HFF-Myc (cell line): ENCODE data around the gene KDM3A.
A peak's percentile ranks its signal among the peaks of the same experiment; 100 is the strongest.

Experiments
- DNase-seq: peaks from one replicate; pipeline ENCODE4 v3.0.0-alpha.2; 2011; ENCODE audit warnings: low read depth; ENCODE audit errors: extremely low read depth
- H3K4me3 ChIP-seq: replicated peaks from 2 replicates; pipeline ENCODE4 v1.5.1; 2011; ENCODE audit warnings: low read depth, mild to moderate bottlenecking, control low read depth, low read length
- TF ChIP-seq, protein P1 (sequence below): IDR thresholded peaks from 2 replicates; pipeline ENCODE4 v1.5.1; 2012; ENCODE audit warnings: mild to moderate bottlenecking, low read depth, low read length, control low read depth; ENCODE audit errors: missing control alignments

The KDM3A gene

DNA sequence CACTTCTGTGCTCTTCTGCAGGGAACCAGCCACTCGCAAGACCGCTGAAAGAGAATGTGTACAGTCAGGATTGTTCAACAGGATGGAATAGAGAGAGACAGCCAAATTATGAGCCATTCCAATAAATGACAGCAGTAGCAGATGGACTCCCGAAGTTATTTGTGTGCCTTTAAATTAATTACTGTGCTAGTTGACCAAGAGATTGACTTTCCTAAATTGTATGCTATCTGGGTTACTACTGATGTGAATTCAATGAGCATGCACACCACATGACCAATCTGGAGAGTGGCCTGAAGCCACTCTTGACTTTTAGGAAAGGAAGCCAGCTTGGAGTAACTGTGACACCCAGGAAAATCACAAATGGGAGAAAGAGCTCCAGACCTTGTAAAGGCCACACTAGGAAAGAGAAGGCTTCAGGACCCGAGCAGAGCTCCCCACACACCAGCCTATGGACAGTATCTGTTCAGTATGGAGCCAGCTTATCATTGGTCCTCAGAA lies 69.3 kb downstream of the KDM3A start:
- no peak overlapping the region for H3K4me3 ChIP-seq
- DNase-seq = no peak
- TF ChIP-seq, protein P1, sequence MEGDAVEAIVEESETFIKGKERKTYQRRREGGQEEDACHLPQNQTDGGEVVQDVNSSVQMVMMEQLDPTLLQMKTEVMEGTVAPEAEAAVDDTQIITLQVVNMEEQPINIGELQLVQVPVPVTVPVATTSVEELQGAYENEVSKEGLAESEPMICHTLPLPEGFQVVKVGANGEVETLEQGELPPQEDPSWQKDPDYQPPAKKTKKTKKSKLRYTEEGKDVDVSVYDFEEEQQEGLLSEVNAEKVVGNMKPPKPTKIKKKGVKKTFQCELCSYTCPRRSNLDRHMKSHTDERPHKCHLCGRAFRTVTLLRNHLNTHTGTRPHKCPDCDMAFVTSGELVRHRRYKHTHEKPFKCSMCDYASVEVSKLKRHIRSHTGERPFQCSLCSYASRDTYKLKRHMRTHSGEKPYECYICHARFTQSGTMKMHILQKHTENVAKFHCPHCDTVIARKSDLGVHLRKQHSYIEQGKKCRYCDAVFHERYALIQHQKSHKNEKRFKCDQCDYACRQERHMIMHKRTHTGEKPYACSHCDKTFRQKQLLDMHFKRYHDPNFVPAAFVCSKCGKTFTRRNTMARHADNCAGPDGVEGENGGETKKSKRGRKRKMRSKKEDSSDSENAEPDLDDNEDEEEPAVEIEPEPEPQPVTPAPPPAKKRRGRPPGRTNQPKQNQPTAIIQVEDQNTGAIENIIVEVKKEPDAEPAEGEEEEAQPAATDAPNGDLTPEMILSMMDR = no peak

DNA sequence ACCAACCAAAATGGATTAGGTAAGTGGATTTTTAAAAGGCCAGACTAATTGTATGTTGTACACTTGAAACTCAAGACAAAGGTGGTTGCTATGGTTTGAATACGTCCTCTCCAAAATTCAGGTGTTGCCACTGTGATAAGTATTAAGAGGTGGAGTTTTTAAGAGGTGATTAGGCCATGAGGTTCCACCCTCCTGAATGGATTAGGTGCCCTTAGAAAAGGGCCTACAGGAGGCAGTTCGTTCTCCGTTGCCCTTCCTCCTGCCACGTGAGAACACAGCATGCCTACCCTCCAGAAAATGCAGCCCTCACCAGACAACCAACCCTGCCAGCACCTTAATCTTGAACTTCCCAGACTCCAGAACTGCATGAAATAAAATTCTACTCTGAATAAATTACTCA lies 70.9 kb downstream of the KDM3A start:
- H3K4me3 ChIP-seq = no peak overlapping the region
- TF ChIP-seq, protein P1 = no peak
- DNase-seq = no peak

DNA sequence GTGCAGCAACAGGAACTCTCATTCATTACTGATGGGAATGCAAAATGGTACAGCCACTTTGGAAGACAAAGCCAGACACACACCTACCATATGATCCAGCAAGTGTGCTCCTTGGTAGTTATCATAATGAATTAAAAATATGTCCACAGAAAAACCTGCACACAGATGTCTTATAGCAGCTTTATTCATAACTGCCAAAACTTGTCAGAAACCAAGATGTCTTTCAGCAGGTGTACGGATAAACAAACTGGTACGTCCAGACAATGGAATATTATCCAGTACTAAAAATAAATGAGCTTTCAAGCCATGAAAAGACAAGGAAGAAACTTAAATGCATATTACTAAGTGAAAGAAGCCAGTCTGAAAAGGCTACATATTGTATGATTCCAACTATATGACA lies 71.7 kb downstream of the KDM3A start:
- H3K4me3 ChIP-seq = no peak overlapping the region
- TF ChIP-seq, protein P1 = no peak
- DNase-seq = no peak

DNA sequence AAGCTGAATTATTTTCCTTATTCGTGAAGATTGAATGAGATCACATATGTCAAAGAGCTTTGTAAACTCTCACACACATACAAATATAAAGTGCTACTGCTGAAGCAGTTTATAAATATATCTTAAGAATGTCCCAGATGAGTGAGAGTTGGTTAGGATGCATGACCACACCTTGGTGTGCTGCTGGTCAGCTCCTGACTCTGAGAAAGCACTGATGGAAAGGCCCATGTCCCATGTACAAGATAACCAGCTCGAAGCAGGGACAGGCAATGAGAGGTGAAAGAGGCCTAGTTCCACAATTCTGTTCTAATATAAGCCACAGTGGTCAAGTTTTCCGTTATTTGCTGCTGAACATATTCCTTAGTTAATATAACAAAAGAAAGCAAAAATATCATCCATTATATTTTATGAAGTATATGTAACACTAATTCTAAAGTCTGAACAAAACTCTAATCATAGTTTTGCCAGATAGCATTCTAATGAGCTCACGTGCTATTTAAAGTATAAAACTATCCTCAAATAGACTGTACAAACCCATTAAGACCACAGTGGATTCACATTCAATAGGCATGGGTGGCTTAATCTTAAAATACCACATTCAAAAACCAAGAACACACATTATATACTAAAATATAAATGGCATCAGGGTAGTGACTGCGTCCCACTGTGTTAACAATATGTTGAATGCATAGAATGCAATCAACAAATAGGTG lies 72.9 kb downstream of the KDM3A start:
- TF ChIP-seq, protein P1 = no peak
- H3K4me3 ChIP-seq = no peak overlapping the region
- DNase-seq = no peak

DNA sequence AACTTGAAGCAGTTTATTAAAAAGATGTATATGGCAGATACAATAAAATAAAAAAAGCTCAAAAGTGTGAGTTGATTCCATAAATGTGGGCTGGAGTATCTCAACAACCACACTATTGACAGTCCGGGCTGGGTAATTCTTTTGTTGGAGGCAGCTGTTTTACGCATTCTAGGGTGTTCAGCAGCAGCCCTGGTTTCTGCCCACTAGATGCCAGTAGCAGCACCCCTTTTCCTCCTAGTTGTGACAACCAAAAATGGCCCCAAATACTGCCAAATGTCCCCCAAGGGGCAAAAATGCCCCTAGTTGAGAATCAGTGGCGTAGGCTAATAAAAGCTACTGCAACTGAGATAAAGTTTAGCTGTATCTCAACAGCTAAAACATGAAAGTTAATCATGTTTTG lies 77.3 kb downstream of the KDM3A start:
- DNase-seq = peak; percentile 1
- H3K4me3 ChIP-seq = no peak overlapping the region
- TF ChIP-seq, protein P1 = peak; percentile 46

DNA sequence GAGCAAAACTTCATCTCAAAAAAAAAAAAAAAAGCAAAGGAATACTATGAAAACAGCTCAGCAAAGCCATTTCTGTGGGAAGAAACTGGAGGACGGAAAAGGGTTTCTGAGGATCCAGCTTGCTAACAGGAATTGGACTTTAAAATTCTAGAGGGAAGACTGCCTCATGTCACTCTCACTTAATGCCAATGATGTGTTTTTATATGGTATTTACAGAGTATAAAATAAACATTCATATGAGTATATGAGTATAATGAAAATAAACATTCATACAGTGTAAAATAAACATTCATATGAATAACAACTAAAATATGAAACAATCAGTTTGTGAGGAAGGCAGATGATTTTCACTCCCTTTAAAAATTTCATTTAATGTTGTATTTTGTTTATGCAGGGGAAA lies 78.2 kb downstream of the KDM3A start:
- TF ChIP-seq, protein P1 = no peak
- H3K4me3 ChIP-seq = no peak overlapping the region
- no peak for DNase-seq

DNA sequence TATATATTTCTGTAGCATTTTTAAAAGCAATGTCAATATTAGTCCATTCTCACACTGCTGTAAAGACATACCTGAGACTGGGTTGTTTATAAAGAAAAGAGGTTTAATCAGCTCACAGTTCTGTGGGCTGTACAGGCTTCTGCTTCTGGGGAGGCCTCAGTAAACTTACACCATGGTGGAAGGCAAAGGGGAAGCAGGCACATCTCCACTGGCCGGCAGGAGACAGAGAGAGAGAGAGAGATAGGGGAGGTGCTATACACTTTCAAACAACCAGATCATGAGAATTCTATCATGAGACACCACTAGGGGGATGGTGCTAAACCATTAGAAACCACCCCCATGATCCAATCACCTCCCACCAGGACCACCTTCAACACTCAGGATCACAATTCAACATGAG lies 79.0 kb downstream of the KDM3A start:
- TF ChIP-seq, protein P1 = no peak
- H3K4me3 ChIP-seq = no peak overlapping the region
- no peak for DNase-seq
